ENCODE data around the gene TCFL5.
"Not testable (repeated sequence)": the region's sequence is repeated elsewhere in the genome, so short reads cannot be mapped to it uniquely, and the experiment has no call there.

The TCFL5 gene

GRCh38 chr20:62880935-62881661, 19.5 kb upstream of the TCFL5 start:
- in situ Hi-C loops (cut with MboI; ENCODE audit: low sequenced_read_pairs), result no loop called here

DNA sequence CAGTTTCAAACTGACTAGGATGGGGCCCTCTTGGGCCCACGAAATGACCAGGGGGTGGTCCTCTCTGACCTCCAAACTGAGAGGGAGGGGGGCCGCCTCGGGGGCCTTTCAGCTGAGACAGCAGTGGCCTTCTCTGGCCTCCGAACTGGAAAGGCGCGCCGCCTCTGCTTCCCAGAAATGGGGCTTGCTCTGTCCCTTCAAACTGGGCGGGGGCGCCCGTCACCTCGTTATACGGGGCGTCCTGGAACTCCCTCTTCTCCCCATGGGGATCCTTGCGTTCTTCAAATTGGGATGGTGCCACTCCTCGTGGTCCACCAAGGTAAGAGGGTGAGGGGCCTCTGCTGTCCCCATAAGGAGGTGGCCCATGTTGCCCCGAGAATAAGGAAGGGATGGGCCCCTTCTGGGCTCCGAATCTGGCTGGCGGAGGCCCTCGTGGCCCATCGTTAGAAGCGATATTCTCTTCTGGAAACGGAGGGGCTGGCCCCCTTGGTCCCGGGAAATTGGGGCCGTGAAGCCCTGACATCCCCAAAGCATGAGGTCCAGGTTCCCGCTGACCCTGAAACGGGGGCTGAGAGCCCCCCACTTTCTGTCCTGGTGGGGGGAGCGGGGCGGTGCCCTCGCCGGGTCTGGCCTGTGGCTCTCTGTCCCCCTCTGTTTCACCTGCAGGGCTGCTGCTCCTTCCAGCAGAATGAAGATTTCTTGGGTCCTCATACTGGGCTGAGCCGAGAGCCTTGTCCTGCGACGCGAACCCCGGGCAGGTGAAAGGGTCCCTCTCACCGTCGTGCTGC, 18.7 kb upstream of the TCFL5 start:
- in situ Hi-C loops (cut with MboI; ENCODE audit: low sequenced_read_pairs), result no loop called here

DNA sequence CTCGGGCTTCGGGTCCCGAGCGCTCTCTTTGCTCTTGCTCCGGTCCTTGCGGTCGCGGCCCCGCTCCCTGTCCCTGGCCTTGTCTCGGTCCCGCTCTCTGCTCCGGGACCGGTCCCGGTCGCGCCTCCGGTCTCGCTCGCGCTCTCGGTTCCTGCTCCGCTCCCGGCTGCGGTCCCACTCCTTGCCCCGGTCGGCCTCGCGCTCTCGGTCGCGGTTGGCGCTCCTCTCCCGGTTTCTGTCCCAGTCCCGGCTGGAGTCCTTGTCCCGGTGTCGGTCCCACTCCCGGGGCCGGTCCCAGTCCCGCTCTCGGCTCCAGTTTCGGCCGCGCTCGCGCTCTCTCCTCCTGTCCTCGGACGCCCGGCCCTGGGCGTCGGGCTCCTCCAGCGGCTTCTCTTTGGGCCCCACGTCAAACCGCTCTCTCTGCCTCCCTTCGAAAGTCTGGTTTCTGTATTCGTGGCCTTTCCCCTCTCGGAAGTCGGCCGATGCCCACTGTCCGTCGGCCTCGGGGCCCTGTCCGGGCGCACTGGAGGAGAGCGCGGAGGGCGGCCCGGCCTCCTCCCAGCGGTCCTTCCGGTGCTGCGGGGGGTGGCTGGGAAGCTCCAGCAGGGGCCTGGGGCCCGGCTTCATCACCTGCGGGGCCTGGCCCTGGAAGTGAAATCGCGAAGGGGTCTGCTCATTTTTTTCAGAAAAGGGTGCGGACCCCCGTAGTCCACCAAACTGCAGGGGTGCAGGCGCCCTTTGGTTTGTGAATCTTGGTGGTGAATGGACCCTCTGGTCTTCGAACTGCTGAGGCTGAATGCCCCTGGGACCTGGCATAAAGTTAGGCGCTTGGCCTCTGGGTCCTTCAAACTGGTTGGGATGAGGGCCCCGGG, 17.9 kb upstream of the TCFL5 start:
- in situ Hi-C loops (cut with MboI; ENCODE audit: low sequenced_read_pairs), result no loop called here

- in situ Hi-C loops (cut with MboI; ENCODE audit: low sequenced_read_pairs), result no loop called here
Measured at GRCh38 chr20:62878244-62879038, 16.8 kb upstream of the TCFL5 start.

DNA sequence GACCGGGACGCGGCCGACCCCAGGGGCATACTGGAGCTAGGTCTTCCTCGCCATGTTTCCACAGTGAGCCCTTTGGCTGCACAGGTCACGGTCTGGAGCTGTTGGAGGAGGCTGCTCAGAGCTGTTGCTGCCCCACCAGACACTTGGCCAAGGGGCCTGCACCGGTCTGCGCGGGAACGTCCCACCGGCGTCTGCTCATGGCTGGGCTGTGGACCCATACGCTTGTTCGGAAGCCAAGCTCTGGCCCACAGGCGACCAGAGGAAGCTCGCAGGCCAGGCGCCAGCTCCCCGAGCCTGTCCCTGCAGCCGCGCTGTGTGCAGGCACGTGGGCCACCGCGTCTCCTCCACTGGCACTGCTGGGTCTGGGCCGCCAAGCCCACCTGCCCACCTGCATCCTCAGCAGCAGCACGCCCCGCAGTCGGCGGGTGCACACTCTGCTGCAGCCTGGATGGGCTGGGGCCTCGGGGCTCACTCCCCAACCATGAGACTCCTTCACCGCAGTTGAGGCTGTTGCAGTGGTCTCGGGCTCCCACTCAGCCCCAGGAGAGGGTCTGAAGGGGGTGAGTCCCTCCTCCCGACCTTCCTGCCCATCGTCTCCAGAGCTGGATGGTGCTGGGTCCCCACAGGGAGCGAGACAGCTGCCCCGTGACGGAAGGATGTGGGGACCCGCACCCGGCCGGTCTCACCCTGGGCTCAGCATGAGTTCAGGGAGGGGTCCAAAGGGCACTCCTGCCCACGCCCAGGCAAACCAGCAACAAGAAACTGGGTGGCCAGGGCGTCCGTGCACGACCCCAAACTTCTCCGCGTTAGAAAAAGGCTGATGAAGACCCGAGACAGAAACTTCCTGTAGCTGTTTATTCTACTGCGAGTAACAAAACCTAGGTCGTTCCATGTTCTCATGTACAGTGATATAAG, 15.5 kb upstream of the TCFL5 start:
- in situ Hi-C loops (cut with MboI; ENCODE audit: low sequenced_read_pairs), result no loop called here

- in situ Hi-C loops (cut with MboI; ENCODE audit: low sequenced_read_pairs), result no loop called here
Measured at GRCh38 chr20:62876501-62876901, 14.9 kb upstream of the TCFL5 start.

- in situ Hi-C loops (cut with MboI; ENCODE audit: low sequenced_read_pairs), result no loop called here
Measured at GRCh38 chr20:62875419-62876361, 14.1 kb upstream of the TCFL5 start.

GRCh38 chr20:62874964-62875344, 13.3 kb upstream of the TCFL5 start:
- in situ Hi-C loops (cut with MboI; ENCODE audit: low sequenced_read_pairs), result no loop called here

DNA sequence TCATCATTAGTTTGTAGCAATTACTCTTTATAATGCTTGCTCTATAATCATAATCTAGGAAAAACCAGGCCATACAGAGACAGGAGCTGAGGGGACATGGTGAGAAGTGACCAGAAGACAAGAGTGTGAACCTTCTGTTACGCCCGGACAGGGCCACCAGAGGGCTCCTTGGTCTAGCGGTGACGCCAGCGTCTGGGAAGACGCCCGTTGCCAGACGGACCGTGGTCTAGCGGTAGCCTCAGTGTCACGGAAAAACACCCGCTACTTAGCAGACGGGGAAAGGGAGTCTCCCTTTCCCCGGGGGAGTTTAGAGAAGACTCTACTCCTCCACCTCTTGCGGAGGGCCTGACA, 12.0 kb upstream of the TCFL5 start:
- in situ Hi-C loops (cut with MboI; ENCODE audit: low sequenced_read_pairs), result not testable (repeated sequence)

DNA sequence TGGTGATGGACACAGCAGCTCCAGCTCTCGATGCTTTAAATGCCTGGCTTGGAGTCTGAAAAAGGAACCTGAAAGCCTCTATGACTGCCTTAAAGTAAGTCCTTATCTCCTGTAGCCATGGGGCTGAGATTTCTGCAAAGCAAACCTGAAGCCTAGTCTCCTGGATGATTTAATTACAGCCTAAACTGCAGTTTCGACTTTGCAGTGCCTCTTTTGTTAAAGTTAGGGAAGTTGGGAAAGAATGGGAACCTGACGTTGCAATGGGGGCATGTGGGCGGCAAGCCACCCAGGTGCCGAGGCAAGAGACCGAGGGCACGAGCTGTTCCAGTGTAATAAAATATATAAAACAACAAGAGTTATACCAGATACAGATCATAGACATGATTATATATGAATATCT, 11.7 kb upstream of the TCFL5 start:
- in situ Hi-C loops (cut with MboI; ENCODE audit: low sequenced_read_pairs), result no loop called here

GRCh38 chr20:62872862-62873261, 11.2 kb upstream of the TCFL5 start:
- in situ Hi-C loops (cut with MboI; ENCODE audit: low sequenced_read_pairs), result no loop called here

DNA sequence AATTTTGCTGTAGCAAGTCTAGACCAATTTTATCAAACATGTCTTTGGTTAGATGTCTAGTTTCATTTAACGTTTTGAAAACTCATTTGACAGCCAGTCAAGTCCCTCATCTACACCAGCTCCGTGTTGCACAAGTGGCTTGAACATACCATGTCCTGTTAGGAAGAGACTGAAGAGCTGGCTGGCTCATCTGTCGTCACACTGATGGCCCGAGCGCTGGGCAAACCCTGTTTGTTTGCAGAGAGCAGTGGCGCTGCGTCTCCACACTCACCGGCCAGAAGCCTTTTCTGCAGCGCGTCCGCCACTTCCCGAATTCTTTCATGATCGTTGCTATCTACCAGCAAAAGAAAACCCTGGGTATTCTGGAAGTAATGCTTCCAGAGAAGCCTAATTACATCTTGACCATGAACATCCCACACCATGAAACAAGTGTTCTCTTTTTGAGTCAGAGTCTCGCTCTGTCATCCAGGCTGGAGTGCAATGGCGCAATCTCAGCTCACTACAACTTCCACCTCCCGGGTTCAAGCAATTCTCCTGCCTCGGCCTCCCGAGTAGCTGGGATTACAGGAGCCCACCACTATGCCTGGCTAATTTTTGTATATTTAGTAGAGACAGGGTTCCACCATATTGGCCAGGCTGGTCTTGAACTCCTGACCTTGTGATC, 10.7 kb upstream of the TCFL5 start:
- in situ Hi-C loops (cut with MboI; ENCODE audit: low sequenced_read_pairs), result no loop called here

GRCh38 chr20:62864207-62864606, 2.6 kb upstream of the TCFL5 start:
- in situ Hi-C loops (cut with MboI; ENCODE audit: low sequenced_read_pairs), result no loop called here

DNA sequence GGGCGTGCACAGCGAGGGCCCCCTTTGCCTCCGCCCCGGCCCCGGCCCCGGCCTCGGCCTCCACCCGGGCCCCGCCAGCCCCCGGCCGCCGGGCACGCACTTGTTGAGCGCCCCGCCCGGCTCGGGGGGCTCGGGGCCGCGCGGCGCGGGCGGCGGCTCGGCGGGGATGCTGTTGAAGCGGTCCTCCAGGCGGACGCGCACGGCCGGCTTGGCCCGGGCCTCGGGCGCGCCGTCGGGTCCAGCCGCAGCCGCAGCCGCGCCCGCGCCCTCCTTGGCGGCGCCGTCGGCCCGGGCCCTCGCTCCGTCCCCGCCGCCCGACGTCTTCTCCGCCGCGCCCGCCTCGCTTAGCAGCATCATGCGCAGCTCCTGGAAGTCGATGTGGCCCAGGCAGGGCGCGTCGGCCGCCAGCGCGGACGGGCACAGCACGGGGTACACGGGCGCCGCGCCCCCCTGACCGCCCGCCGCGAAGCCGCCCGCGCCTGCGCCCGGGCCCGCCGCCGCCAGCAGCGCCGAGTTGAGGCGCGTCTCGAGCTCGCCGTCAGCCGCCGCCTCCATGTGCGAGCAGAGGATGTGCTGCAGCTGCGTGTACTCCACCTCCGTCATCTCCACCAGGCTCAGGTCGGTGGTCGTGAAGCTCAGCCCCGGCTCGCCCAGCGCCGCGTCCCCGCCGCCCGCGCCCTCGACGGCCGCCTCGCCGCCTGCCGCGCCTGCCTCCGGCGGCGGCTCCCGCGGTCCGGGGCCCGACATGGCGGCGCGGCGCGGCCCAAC, 514 bp downstream of the TCFL5 start:
- in situ Hi-C loops (cut with MboI; ENCODE audit: low sequenced_read_pairs), result no loop called here

DNA sequence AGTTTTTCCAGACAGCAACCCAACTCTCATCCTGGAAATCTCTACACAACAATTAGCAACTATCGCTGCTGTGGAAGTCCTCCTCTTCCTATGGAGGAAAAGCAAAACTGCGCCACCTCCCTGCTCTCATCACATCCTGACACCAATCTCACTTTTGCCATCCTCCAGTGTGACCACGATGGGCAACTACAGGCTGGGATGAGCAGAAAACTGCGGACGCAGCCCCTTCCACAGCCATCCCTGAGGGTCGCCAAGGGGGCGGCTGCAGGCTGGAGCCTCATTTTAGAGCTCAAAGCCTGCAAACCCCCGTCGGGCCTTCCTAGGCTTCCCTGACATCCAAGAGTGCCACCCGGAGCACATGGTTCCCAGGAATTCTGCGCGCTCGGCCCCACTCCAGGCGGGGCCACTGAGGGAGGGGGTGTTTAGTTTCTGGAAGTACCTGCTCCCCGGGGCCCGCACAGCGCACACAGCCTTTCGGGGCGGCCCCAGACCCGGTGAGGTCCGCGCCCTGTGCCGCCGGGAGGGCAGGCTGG, 1.2 kb downstream of the TCFL5 start:
- in situ Hi-C loops (cut with MboI; ENCODE audit: low sequenced_read_pairs), result no loop called here

DNA sequence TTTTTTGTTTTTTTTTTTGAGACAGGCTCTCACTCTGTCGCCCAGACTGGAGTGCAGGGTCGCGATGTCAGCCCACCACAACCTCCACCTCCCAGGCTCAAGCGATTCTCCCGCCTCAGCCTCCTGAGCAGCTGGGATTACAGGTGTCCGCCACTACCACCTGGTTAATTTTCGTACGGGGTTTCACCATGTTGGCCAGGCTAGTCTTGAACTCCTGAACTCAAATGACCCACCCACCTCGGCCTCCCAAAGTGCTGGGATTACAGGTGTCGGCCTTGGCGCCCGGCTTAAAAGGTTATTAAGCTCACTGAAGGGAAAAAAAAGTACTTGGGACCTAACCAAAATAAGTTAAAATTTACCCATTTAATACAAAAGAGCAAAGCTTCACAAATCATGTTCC, 1.9 kb downstream of the TCFL5 start:
- in situ Hi-C loops (cut with MboI; ENCODE audit: low sequenced_read_pairs), result no loop called here
